GM12878 (cell line): ENCODE data around the gene STX12. TPM values are rescaled to one million over a fixed set of nuclear protein-coding genes. Genes with fewer than 3 reads are reported as not detected.
"Not testable (repeated sequence)": the region's sequence is repeated elsewhere in the genome, so short reads cannot be mapped to it uniquely, and the experiment has no call there.

ENCODE experiments used
- ATAC-seq: fragments of 200-7000 bp; cut with Tn5 transposase; 3 replicates; pipeline ENCODE4 v1.9.1; 2020; ENCODE audit warnings: mild to moderate bottlenecking, moderate library complexity
- BruUV-seq: library from RNA; stranded (reverse); fragments of 400-500 nt; replicated peaks from 2 replicates; lab custom pipeline; 2021; lab: Mats Ljungman, UMichigan
- CTCF ChIA-PET: fragments of 300-600 bp; sonication (Branson Sonifier 250); formaldehyde crosslinking; extraction: SDS; loops from one replicate; lab custom pipeline; 2021; ENCODE audit warnings: inconsistent platforms; lab: Yijun Ruan, JAX
- POLR2A ChIA-PET: fragments of 350-600 bp; formaldehyde crosslinking; extraction: SDS; loops from one replicate; lab custom pipeline; 2021; ENCODE audit warnings: inconsistent platforms; lab: Charles Lee
- RAD21 ChIA-PET: fragments of 300-600 bp; sonication (Branson Sonifier 250); formaldehyde crosslinking; loops from one replicate; lab custom pipeline; 2023; ENCODE audit warnings: antibody characterized with exemption; ENCODE audit not compliant: unreplicated experiment; lab: Charles Lee
- SMC1A ChIA-PET: fragments of 300-600 bp; sonication (Branson Sonifier 250); formaldehyde crosslinking; loops from one replicate; lab custom pipeline; 2023; ENCODE audit not compliant: unreplicated experiment, uncharacterized antibody; lab: Charles Lee
- DNase-seq: peaks from one replicate; pipeline ENCODE4 v3.0.0-alpha.2; 2011; ENCODE audit warnings: low read depth, low spot score
- FAIRE-seq: peaks from 3 replicates; lab custom pipeline; 2011; peaks lifted over from hg19 to GRCh38; lab: Jason Lieb, UNC
- H2AFZ ChIP-seq: 2 replicates; pipeline ENCODE4 v1.6.0; 2011; ENCODE audit warnings: low read depth, low read length, control low read depth; ENCODE audit not compliant: control insufficient read depth
- H3K27ac ChIP-seq: 2 replicates; pipeline ENCODE4 v1.5.1; 2011; ENCODE audit warnings: control low read depth; ENCODE audit not compliant: control insufficient read depth, insufficient read depth
- H3K27me3 ChIP-seq, 2 experiments: replicated peaks in 1 of 2; 2 replicates each; pipeline versions ENCODE4 v1.6.0 to v1.6.1; 2011; ENCODE audit warnings: low read length in 1 of 2; ENCODE audit not compliant: control insufficient read depth in 2 of 2, insufficient read depth in 2 of 2
- H3K36me3 ChIP-seq, 2 experiments: 2 replicates each; pipeline ENCODE4 v1.5.1; 2011; ENCODE audit warnings: low read length in 1 of 2; ENCODE audit not compliant: control insufficient read depth in 2 of 2, insufficient read depth in 2 of 2
- H3K4me1 ChIP-seq: 2 replicates; pipeline ENCODE4 v1.6.1; 2011; ENCODE audit warnings: mild to moderate bottlenecking, low read length, moderate library complexity, mixed read lengths; ENCODE audit not compliant: control insufficient read depth, insufficient read depth
- H3K4me2 ChIP-seq: 2 replicates; pipeline ENCODE4 v1.6.0; 2011; ENCODE audit warnings: control low read depth; ENCODE audit not compliant: control insufficient read depth, insufficient read depth
- H3K4me3 ChIP-seq: fragments of 200-600 bp; sonication (generic); 2 replicates; pipeline ENCODE4 v1.5.1; 2016
- H3K79me2 ChIP-seq: 2 replicates; pipeline ENCODE4 v1.6.0; 2011; ENCODE audit warnings: low read length; ENCODE audit not compliant: control insufficient read depth, insufficient read depth
- H3K9ac ChIP-seq: 2 replicates; pipeline ENCODE4 v1.8.0; 2011; ENCODE audit warnings: low read length, control low read depth, mixed read lengths; ENCODE audit not compliant: control insufficient read depth, insufficient read depth
- H3K9me3 ChIP-seq: replicated peaks from 3 replicates; pipeline ENCODE4 v1.5.1; 2011; ENCODE audit warnings: mild to moderate bottlenecking, low read length; ENCODE audit not compliant: control insufficient read depth, insufficient read depth
- H4K20me1 ChIP-seq: 2 replicates; pipeline ENCODE4 v1.6.0; 2011; ENCODE audit not compliant: control insufficient read depth, insufficient read depth
- CBX5 ChIP-seq: sonication (generic); IDR thresholded peaks from 2 replicates; pipeline ENCODE4 v1.6.1; 2016; ENCODE audit warnings: low read depth, moderate library complexity, mild to moderate bottlenecking, inconsistent platforms
- EGR1 ChIP-seq, 2 experiments: IDR thresholded peaks; 1 replicate in 1 of 2; 2 replicates in 1 of 2; pipeline ENCODE4 v1.6.1; 2011 to 2012; ENCODE audit warnings: low read depth in 2 of 2, low read length in 2 of 2, borderline replicate concordance in 1 of 2, mild to moderate bottlenecking in 1 of 2, moderate library complexity in 1 of 2
- HDAC2 ChIP-seq: fragments of 200-600 bp; sonication (generic); IDR thresholded peaks from 2 replicates; pipeline ENCODE4 v1.6.1; 2017
- IKZF1 ChIP-seq: fragments of 450-650 bp; conservative IDR thresholded peaks from 2 replicates; pipeline ENCODE4 v1.6.1; 2017; ENCODE audit warnings: antibody characterized with exemption, mild to moderate bottlenecking
- MTA3 ChIP-seq: IDR thresholded peaks from 2 replicates; pipeline ENCODE4 v1.6.1; 2012; ENCODE audit warnings: low read length, inconsistent platforms, borderline replicate concordance
- NFYB ChIP-seq: IDR thresholded peaks from 2 replicates; pipeline ENCODE4 v1.6.1; 2011; ENCODE audit warnings: low read depth, mild to moderate bottlenecking, low read length, improper control_type of control experiment, moderate library complexity; ENCODE audit not compliant: insufficient read depth
- SMAD5 ChIP-seq: IDR thresholded peaks from 2 replicates; pipeline ENCODE4 v1.6.1; 2016; ENCODE audit warnings: antibody characterized with exemption, low read depth
- SREBF2 ChIP-seq: IDR thresholded peaks from 2 replicates; pipeline ENCODE4 v1.6.1; 2012; ENCODE audit warnings: mild to moderate bottlenecking, low read length
- ZSCAN29 ChIP-seq: fragments of 450-650 bp; IDR thresholded peaks from 2 replicates; pipeline ENCODE4 v1.6.1; 2017; ENCODE audit warnings: mild to moderate bottlenecking, moderate library complexity
- WGBS: methylation state at CpG from one replicate; pipeline ENCODE4 v1.1.6; 2016; ENCODE audit warnings: low lambda C conversion rate; ENCODE audit not compliant: insufficient replicate concordance, insufficient coverage; ENCODE audit errors: missing lambda C conversion rate; 5-methylcytosine and 5-hydroxymethylcytosine counted together
- in situ Hi-C: fragments of 300-500 bp; cut with MboI; formaldehyde crosslinking; loops from 9 replicates; pipeline ENCODE4 v1.14.3; 2018; ENCODE audit warnings: mixed read lengths
- intact Hi-C: fragments of 100-400 bp; cut with micrococcal nuclease; formaldehyde crosslinking; loops from one replicate; pipeline ENCODE4 v1.14.2; 2022; ENCODE audit not compliant: unreplicated experiment
- polyA plus RNA-seq, 11 experiments: library from polyadenylated mRNA; depleted of rRNA in 4 of 11; unstranded in 6 of 11; stranded (reverse) in 5 of 11; fragments of >200 nt; fragmentation: Nextera tagmentation in 4 of 11; fragmentation: Illumina TruSeq in 1 of 11; extraction: Ambion mirVana in 4 of 11; extraction: Trizol in 1 of 11; gene quantifications; 1 replicate in 1 of 11; 2 replicates in 10 of 11; pipeline versions ENCODE4 v1.2.1 to v1.2.3, GENCODE V29; 2011 to 2016; ENCODE audit warnings: inconsistent platforms in 2 of 11, missing spikeins in 2 of 11, low read depth in 1 of 11
- total RNA-seq, 4 experiments: library from RNA; depleted of rRNA in 3 of 4; stranded (reverse); fragments of >200 nt in 3 of 4; fragmentation: Illumina TruSeq in 1 of 4; extraction: Trizol in 1 of 4; gene quantifications; 2 replicates each; pipeline versions ENCODE4 v1.2.1 to v1.2.3, GENCODE V29; 2013 to 2021
- TF ChIP-seq, protein P1 (sequence below): IDR thresholded peaks from 2 replicates; pipeline ENCODE4 v1.6.1; 2011; ENCODE audit warnings: borderline replicate concordance, low read depth, mild to moderate bottlenecking, moderate library complexity, low read length; ENCODE audit not compliant: insufficient read depth, poor library complexity, severe bottlenecking

STX12 gene
- total and polyA plus RNA-seq, 10 of the 15 experiments (the other 5 are each of a cell fraction or from before 2014, with no cell fraction given), result 20.2 to 35.0 (median 28.1) TPM

DNA sequence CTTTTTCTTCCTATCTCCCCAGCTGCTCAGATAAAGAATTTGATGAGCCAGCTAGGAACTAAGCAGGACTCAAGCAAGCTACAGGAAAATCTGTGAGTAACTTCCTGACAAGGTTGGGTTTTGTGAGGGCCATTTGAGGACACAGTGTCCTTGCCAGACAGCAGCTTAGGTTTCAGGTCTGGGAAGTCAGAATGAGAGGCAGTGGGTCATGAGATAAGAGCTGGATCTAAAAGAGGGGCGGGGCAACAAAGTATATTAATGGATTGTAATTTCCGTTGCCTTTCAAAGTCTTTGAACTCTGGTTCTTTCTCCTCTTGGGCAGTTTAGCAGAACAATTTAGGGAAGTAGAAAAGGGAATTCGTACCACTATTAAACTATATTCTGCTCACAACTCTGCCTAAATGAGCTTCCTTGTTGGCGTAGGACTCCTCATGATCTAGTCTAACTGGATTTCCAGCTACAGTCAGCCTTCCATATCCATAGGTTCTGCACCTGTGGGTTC is 16.6 kb downstream of the STX12 start (continued):
- TF ChIP-seq, protein P1, sequence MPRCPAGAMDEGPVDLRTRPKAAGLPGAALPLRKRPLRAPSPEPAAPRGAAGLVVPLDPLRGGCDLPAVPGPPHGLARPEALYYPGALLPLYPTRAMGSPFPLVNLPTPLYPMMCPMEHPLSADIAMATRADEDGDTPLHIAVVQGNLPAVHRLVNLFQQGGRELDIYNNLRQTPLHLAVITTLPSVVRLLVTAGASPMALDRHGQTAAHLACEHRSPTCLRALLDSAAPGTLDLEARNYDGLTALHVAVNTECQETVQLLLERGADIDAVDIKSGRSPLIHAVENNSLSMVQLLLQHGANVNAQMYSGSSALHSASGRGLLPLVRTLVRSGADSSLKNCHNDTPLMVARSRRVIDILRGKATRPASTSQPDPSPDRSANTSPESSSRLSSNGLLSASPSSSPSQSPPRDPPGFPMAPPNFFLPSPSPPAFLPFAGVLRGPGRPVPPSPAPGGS, result no peak
- TF ChIP-seq SREBF2, result no peak
- no peak for TF ChIP-seq SMAD5
- TF ChIP-seq HDAC2, result no peak
- no peak for TF ChIP-seq EGR1 (IDR thresholded peaks at IDR 0.05; ENCODE audit: borderline replicate concordance in 1 of 2, low read depth in 2 of 2, low read length in 2 of 2)
- no peak for TF ChIP-seq ZSCAN29
- no peak for TF ChIP-seq CBX5
- TF ChIP-seq IKZF1, result no peak
- TF ChIP-seq MTA3, result no peak

- peaks cover 3 to 32% of the 10 kb centered on the region in 2 experiments for H3K36me3 ChIP-seq
- TSS peak; percentile 4 for BruUV-seq
- H3K4me2 ChIP-seq, DNase-seq, FAIRE-seq, intact Hi-C loops: not testable (repeated sequence)
- ChIA-PET CTCF (interaction anchor here (0.8 to 1.4 kb wide), 2 partner anchors 65 to 121 kb away, joined by 3 read pairs; no protein-coding TSS in a partner anchor), SMC1A (interaction anchor here (1.7 kb wide), 1 partner anchor 9 kb away, joined by 4 read pairs; no protein-coding TSS in a partner anchor), POLR2A (interaction anchor here (0.6 kb wide), 1 partner anchor 67 kb away, joined by 3 read pairs; no protein-coding TSS in a partner anchor)
- H3K79me2 ChIP-seq, result peaks cover 19% of the 10 kb centered on the region
- peak; percentile 73 for TF ChIP-seq NFYB
- TF ChIP-seq, all 136 proteins: peak for 1; not testable (repeated sequence) for 135
- H3K27ac ChIP-seq, H3K9ac ChIP-seq, H2AFZ ChIP-seq, ATAC-seq, H3K4me3 ChIP-seq, H3K27me3 ChIP-seq, H3K4me1 ChIP-seq, H4K20me1 ChIP-seq, in situ Hi-C loops, RAD21 ChIA-PET, H3K9me3 ChIP-seq: not testable (repeated sequence)
- 100% methylated on average over 3 of the region's 3 CpGs for WGBS
Observed at GRCh38 chr1:27790270-27790669, 17.3 kb downstream of the STX12 start.
